T-helper 1 cell treated with Interleukin-12 subunit alpha and Interleukin-12 subunit beta and Interleukin-4 antibody, amounts not matched to agents 30 μg/mL and 1 μg/mL, for 36 hours (primary cell): ENCODE results near the gene PPP4C.

ENCODE experiments used
- H3K27ac Mint-ChIP-seq: one replicate; pipeline ENCODE4 v1.8.0; 2021; ENCODE audit warnings: mild to moderate bottlenecking, mixed read lengths
- H3K27me3 Mint-ChIP-seq: one replicate; pipeline ENCODE4 v1.8.0; 2021; ENCODE audit warnings: low read depth, mixed read lengths
- H3K36me3 Mint-ChIP-seq: one replicate; pipeline ENCODE4 v1.8.0; 2021; ENCODE audit warnings: low read depth, mixed read lengths
- H3K4me1 Mint-ChIP-seq: one replicate; pipeline ENCODE4 v1.8.0; 2021; ENCODE audit warnings: low read depth, mixed read lengths
- H3K4me3 Mint-ChIP-seq: one replicate; pipeline ENCODE4 v1.8.0; 2021; ENCODE audit warnings: mild to moderate bottlenecking, moderate library complexity, mixed read lengths
- H3K9me3 Mint-ChIP-seq: one replicate; pipeline ENCODE4 v1.8.0; 2021; ENCODE audit warnings: mixed read lengths

The PPP4C gene

DNA sequence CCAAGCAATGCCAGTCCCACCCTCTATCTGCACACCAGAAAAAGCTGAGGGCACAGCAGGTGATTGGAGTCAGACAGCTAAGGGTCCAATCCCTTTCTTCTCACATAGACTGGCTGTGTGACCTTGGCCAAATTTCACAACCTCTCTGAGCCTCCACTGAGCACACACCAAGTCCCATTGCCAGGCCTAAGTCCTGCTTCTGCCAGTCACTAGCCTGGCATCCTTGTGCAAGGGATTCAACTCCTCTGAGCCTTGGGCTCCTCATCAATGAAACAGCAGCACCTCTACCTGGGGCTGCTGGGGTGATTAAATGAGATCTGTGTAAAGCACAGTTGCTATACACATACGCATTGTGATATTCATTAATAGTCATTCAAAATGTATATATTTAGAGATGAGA lies 29.2 kb upstream of the PPP4C start:
- Mint-ChIP-seq H3K27ac (no peak overlapping the region), H3K9me3 (no peaks in the 10 kb centered on the region), H3K4me3 (no peak overlapping the region), H3K36me3 (no peaks in the 10 kb centered on the region), H3K27me3 (peaks cover 9% of the 10 kb centered on the region), H3K4me1 (peaks cover 6% of the 10 kb centered on the region)

DNA sequence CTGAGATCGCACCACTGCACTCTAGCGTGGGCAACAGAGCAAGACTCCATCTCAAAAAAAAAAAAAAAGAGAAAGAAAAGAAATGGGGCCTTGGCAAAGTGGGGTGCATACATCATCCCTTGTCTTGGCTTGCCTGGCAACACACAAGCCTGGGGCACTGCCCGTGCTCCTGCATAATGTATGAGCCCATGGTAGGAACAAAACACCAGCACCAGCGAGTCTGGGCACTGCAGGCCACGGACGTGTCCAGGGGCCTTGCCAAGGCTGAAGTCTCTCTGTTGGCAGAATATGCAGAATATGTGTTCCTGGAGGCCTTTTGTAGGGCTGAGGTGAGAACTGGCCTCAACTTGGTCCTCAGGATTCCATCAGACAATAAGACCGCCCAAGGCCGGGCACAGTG lies 25.9 kb upstream of the PPP4C start:
- peaks cover 17% of the 10 kb centered on the region for H3K4me1 Mint-ChIP-seq
- H3K4me3 Mint-ChIP-seq, result no peak overlapping the region
- H3K27me3 Mint-ChIP-seq, result peaks cover 7% of the 10 kb centered on the region
- no peaks in the 10 kb centered on the region for H3K9me3 Mint-ChIP-seq
- H3K27ac Mint-ChIP-seq, result no peak overlapping the region
- H3K36me3 Mint-ChIP-seq, result no peaks in the 10 kb centered on the region

DNA sequence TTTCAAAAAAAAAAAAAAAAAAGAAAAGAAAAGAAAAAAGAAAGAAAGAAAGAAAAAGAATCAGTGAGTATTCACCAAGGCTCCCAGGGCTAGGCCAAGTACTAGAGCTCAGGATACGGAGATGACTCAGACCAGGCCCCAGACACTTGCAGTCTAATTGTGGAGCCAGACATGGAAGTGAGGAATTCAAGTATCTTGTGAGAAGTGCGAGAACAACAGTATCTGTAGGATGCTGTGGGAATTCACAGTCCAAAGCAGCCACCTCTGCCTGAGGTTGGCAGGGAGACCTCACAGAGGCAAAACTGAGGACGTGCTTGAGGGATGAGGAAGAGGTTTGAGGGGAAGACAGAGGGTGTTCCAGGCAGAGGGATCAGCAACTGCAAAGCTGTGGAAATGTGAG lies 24.3 kb upstream of the PPP4C start:
- Mint-ChIP-seq H3K27me3 (peaks cover 7% of the 10 kb centered on the region), H3K9me3 (no peaks in the 10 kb centered on the region), H3K4me1 (peaks cover 18% of the 10 kb centered on the region), H3K36me3 (no peaks in the 10 kb centered on the region), H3K4me3 (peak overlapping the region; percentile 87), H3K27ac (peak overlapping the region; percentile 91)

DNA sequence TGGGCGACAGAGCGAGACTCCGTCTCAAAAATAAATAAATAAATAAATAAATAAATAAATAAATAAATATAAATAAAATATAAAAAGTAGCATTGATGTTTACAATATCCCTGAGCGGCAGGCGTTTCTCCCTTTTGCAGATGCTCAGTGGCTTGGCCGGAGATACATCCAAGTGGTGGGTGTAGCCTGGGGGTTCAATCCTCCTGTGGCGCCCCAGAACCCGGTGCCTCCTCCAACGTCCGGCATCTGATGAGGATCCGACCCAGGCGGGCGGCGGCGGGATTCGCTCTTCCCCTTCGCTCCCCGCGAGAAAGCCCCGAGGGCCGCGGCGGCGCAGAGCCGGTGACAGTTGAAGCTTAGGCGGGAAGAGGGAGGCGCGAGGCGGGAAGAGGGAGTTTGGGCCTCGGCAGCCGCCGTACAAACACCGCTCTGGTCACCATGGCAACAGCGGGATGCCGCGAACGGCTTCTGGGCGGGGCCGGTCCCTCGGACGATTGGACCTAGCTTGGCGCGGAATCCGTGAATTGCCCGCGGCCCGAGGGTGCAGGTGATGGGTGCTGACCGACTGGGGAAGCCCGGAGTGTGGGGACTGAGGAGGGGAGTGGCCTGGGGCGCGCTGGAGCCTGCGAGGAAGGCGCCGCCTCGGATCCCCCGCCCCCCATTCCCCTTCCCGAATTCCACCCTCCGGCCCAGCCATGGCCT lies 23.0 kb upstream of the PPP4C start:
- Mint-ChIP-seq H3K36me3 (no peaks in the 10 kb centered on the region), H3K9me3 (no peaks in the 10 kb centered on the region), H3K4me3 (peak overlapping the region; percentile 86), H3K27me3 (no peaks in the 10 kb centered on the region), H3K4me1 (peaks cover 18% of the 10 kb centered on the region), H3K27ac (peak overlapping the region; percentile 62)

DNA sequence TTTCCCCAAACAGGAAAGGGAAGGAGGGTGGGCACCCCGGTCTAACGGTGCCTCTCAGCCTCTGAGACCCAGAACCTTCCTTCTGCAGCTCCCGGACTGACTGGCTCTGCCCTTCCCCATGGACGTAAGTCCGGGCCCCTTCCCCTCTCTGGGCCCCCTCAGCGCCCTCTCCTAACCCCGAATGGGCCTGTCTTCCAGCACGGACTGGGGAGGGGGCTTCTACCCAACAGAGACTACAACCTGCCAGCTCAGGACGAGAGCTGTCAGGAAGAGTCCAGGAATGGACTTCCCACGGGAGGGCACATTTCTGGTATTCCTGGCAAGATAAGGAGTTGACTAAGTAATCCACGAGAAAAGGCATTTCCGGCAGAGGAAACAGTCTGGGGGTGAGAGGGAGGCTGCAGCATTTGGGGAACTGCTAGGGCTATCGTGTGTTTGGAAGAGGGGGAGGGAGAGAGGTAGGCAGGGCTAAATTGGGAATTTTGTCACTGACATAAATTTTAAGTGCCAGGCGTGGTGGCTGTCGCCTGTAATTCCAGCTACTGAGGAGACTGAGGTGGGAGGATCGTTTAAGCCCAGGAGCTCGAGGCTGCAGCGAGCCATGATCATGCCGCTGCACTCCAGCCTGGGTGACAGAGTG lies 22.3 kb upstream of the PPP4C start:
- H3K4me3 Mint-ChIP-seq, result peak overlapping the region; percentile 86
- no peak overlapping the region for H3K27ac Mint-ChIP-seq
- no peaks in the 10 kb centered on the region for H3K27me3 Mint-ChIP-seq
- H3K4me1 Mint-ChIP-seq, result peaks cover 18% of the 10 kb centered on the region
- no peaks in the 10 kb centered on the region for H3K9me3 Mint-ChIP-seq
- H3K36me3 Mint-ChIP-seq, result no peaks in the 10 kb centered on the region

DNA sequence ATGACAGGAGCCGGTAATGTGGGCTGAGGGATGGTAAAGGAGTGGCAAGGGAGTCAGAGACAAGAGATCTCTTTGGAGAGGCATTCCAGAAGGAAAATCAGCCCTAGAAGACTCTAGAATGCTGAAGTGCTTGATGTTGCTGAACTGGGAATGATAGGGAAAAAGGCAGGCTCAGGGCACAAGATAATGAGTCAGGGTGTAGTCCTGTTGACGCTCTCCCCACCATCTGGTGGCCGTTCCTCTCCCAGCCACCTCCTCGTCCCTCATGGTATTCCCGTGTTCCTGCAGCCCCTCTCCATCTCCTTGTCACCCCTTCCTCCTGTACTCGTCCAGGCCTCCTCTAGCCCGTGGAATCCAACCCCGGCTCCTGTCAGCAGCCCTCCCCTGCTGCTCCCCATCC lies 21.3 kb upstream of the PPP4C start:
- H3K27ac Mint-ChIP-seq, result no peak overlapping the region
- H3K4me1 Mint-ChIP-seq, result peaks cover 18% of the 10 kb centered on the region
- H3K36me3 Mint-ChIP-seq, result no peaks in the 10 kb centered on the region
- no peaks in the 10 kb centered on the region for H3K9me3 Mint-ChIP-seq
- H3K4me3 Mint-ChIP-seq, result peak overlapping the region; percentile 65
- no peaks in the 10 kb centered on the region for H3K27me3 Mint-ChIP-seq

DNA sequence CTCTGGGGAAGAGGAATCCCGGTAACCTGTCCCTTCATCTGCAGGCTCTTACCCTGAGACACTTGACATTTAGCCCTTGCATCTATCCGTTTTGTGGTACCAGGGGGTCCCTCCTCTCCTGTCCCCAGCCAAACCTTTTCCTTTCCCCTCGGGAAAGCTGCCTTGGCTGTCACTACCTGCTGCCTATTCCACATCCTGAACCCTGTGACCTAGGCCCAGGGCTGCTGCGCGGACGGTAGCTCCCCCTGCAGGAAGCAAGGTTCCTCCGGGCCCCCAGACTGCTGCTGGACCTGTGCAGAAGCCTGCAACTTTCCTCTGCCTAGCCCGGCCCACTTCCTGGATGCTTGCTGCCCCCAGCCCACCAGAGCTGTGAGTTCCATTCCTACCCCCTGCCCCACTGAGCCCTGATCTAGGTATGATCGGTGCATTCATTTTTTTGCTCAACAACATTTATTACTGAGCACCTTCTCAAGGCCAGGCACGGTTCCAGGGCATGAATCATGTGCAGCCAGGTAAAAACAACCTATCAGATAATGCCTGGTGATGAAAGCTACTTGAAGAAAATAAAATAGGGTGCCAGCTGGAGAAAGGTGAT lies 20.7 kb upstream of the PPP4C start:
- Mint-ChIP-seq H3K27me3 (no peaks in the 10 kb centered on the region), H3K36me3 (no peaks in the 10 kb centered on the region), H3K27ac (peak overlapping the region; percentile 55), H3K9me3 (no peaks in the 10 kb centered on the region), H3K4me3 (peak overlapping the region; percentile 65), H3K4me1 (peaks cover 18% of the 10 kb centered on the region)

DNA sequence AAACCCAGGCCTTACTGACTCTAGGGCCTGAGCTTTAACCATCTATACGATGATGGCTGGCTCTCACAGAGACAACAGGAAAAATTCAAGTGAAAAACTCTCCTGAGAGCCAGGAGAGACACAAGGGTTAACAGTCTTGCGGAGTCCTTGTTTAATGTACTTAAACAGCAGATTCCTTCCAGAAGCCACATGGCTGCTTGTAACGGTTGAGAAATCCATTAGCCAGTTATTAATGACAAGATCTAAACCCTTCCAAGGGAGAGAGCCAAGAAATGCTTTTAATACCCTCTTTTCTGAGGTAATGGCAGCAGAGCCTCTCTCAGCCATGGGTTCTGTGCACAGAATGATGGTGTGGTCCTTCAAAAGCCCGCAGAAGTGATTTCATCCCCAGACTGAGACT lies 15.4 kb upstream of the PPP4C start:
- peaks cover 7% of the 10 kb centered on the region for H3K36me3 Mint-ChIP-seq
- H3K27me3 Mint-ChIP-seq, result no peaks in the 10 kb centered on the region
- H3K4me3 Mint-ChIP-seq, result no peak overlapping the region
- no peaks in the 10 kb centered on the region for H3K9me3 Mint-ChIP-seq
- H3K4me1 Mint-ChIP-seq, result peaks cover 10% of the 10 kb centered on the region
- H3K27ac Mint-ChIP-seq, result no peak overlapping the region

DNA sequence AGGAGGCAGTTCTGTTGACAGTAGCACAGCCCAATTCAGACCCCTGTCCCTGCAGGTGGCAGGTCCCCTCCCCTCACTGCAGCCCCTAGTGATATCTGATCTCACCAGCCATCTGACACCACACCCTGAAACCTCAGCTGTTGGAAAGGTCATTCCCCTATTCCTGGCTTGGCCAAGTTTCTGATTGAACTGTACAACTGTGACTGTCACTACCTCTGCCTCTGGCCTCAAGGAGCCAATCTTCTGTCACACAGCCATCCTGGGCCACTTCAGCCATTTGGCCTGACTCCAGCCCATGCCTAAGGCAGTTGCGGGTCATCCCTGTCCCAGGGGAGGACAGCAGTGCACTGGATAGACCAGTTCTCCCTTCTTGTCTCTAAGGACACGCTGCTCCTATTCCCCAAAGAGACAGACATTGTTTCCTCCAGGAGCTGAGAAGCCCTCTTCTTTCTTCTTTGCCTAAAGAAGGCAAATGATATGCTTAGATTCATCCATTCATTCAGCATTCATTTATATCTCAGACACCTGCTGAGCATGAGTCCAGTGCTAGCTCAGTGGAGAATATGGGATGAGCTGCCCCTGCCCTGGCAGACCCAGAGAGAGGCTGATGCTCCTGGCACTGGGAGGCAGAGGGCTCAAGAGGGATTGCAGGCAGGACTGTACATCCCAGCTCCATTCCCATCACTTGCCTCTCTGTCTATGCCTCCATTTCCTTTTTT lies 14.8 kb upstream of the PPP4C start:
- Mint-ChIP-seq H3K27me3 (no peaks in the 10 kb centered on the region), H3K4me3 (no peak overlapping the region), H3K27ac (no peak overlapping the region), H3K4me1 (peaks cover 10% of the 10 kb centered on the region), H3K9me3 (no peaks in the 10 kb centered on the region), H3K36me3 (peaks cover 7% of the 10 kb centered on the region)

DNA sequence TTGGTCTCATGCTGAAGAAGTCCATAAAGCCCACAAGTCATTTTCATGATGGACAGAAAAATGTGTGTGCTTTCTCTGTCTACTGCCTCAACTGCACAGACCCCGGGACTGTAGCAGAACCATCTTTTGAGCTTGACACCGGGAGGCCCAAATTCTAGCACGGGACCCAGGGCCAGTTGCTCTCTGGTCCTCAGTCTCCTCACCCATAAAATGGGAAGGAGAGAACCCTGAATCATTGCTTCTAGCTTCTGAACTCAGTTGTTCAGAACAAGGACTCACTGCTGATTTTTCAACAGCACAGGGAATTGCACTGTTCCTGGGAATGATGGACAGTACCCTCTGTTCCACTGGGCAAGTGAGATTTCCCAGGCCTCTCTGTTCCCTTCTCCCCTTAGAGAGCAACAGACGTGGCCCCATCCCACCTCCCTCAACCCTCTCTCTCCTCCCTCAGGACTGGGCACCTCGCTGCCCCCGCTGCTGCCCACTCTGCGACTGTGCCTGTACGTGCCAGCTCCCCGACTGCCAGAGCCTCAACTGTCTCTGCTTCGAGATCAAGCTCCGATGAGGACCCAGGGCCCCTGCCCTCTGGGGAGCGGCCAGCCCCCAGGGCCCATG lies 12.4 kb upstream of the PPP4C start:
- Mint-ChIP-seq H3K27me3 (no peaks in the 10 kb centered on the region), H3K4me1 (peaks cover 21% of the 10 kb centered on the region), H3K9me3 (no peaks in the 10 kb centered on the region), H3K4me3 (peak overlapping the region; percentile 99), H3K36me3 (peaks cover 21% of the 10 kb centered on the region), H3K27ac (peak overlapping the region; percentile 99)

DNA sequence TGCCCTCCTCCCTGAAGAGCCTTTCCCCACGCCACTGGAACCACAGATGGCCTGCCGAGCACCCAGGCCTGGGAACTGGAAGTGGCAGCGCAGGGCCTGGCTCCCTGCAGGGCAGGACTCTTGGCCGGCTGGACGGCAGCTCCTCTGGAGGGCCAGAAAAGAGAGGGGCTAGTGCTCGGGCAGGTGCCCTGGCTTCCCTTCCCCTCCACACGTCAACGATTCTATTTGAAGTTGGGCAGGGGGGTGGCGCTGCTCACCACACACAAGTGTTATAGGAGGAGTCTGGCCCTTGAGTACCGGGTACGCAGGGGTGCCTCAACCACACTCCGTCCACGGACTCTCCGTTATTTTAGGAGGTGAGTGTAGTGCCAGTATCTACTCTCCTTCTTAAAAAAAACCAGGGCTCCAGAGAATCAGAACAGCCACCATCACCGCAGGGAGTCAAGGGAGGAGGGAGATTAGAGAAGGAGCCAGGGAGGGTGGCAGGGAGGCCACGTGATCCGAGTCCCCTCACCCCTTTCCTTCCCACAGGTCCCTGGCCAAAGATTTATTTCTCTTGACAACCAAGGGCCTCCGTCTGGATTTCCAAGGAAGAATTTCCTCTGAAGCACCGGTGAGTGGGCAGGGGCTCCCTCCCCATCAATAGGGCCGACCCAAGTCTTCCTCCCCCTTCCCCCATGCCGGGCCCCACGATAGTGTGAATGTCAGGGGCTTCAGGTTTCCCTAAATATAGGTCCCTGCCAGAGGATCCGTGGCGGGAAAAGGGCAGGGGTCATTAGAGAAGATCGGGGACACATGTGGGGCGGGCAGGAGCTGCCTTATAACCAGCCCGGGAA lies 11.7 kb upstream of the PPP4C start:
- peak overlapping the region; percentile 99 for H3K27ac Mint-ChIP-seq
- H3K4me1 Mint-ChIP-seq, result peaks cover 27% of the 10 kb centered on the region
- peak overlapping the region; percentile 99 for H3K4me3 Mint-ChIP-seq
- H3K27me3 Mint-ChIP-seq, result no peaks in the 10 kb centered on the region
- no peaks in the 10 kb centered on the region for H3K9me3 Mint-ChIP-seq
- peaks cover 29% of the 10 kb centered on the region for H3K36me3 Mint-ChIP-seq

DNA sequence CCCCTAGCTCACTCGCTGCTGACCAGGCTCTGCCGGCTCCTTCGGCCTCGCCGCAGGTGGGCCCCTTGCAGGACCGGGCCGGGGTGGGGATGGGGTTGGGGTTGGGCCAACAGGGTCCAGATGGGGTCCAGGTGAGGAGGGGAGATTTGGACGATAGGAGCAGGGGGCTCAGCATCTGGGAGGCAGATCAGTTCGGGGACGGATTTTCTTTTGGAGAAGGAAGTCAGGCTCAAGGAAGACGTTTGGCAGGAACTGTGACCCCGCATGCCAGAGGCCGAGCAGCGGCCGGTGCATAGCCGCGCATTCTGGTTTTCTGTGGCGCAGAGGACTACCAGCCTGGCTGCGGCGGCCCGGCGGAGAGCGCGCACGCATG lies 11.1 kb upstream of the PPP4C start:
- Mint-ChIP-seq H3K9me3 (no peaks in the 10 kb centered on the region), H3K27ac (peak overlapping the region; percentile 98), H3K27me3 (no peaks in the 10 kb centered on the region), H3K4me3 (peak overlapping the region; percentile 99), H3K4me1 (peaks cover 32% of the 10 kb centered on the region), H3K36me3 (peaks cover 35% of the 10 kb centered on the region)

DNA sequence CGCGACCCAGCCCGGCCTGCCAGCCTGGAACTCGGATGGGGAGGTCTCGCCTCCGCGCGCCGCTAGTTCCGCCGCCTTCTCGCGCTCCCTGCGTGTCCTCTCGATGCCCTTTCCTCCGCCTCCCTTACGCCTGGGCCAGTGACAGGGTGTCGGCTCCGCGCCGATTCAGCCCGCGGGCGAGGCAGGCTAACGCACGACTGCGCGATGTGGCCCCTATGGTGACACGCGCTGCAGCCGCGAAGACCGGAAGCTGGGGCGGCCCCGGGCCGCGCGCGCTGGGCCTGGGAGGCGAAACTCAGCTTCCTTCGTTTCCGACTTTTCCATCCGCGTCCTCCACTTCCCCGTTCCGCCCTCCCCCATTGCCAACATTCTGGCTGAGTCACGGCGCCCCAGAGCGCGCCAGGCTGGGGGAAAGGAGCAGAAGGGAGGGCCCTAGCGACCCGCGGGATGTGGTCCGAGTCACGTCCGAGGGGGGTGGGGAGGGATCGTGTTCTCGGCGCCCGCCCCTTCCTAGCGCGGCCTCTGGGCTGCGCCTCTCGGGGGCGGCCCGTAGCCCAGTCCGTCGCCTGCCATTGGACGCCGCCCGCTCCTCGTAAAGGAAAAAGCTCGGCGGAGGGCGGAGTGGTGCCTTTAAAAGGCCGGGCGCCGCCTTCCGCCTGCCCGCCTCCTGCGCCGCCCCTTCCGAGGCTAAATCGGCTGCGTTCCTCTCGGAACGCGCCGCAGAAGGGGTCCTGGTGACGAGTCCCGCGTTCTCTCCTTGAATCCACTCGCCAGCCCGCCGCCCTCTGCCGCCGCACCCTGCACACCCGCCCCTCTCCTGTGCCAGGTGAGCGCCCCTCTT lies 10.5 kb upstream of the PPP4C start, which contains the start of gene ALDOA:
ALDOA (plus strand) TSS at position 659 of the 841 bp plus-strand sequence. CDS start 1,138 bp downstream, outside the sequence.
- Mint-ChIP-seq H3K9me3 (no peaks in the 10 kb centered on the region), H3K36me3 (peaks cover 38% of the 10 kb centered on the region), H3K4me3 (peak within 1 kb of the TSS; percentile 99), H3K27me3 (no peaks in the 10 kb centered on the region), H3K27ac (peak within 1 kb of the TSS; percentile 98), H3K4me1 (peaks cover 34% of the 10 kb centered on the region)
